Stimulated activated CD8-positive, alpha-beta memory T cell treated with anti-CD3 and anti-CD28 coated beads, Interleukin-12 subunit alpha, Interleukin-12 subunit beta, amount 100 ng/mL, for 1 hour (primary cell): ENCODE data around the gene OTUD5.
"Not testable (repeated sequence)": the region's sequence is repeated elsewhere in the genome, so short reads cannot be mapped to it uniquely, and the experiment has no call there.

Source experiments
- DNase-seq: peaks from one replicate; pipeline ENCODE4 v3.0.0-alpha.2; 2020; ENCODE audit warnings: low read depth

OTUD5 gene

GRCh38 chrX:48876944-48877343 is 80.5 kb downstream of the OTUD5 start:
- DNase-seq: not testable (repeated sequence)
